GM12878 (cell line): ENCODE data around the gene CCNT2. TPM values are rescaled to one million over a fixed set of nuclear protein-coding genes. Genes with fewer than 3 reads are reported as not detected.

Experiments
- ATAC-seq: fragments of 200-7000 bp; cut with Tn5 transposase; 3 replicates; pipeline ENCODE4 v1.9.1; 2020; ENCODE audit warnings: mild to moderate bottlenecking, moderate library complexity
- BruUV-seq: library from RNA; stranded (reverse); fragments of 400-500 nt; replicated peaks from 2 replicates; lab custom pipeline; 2021; lab: Mats Ljungman, UMichigan
- CTCF ChIA-PET: fragments of 300-600 bp; sonication (Branson Sonifier 250); formaldehyde crosslinking; extraction: SDS; loops from one replicate; lab custom pipeline; 2021; ENCODE audit warnings: inconsistent platforms; lab: Yijun Ruan, JAX
- POLR2A ChIA-PET: fragments of 350-600 bp; formaldehyde crosslinking; extraction: SDS; loops from one replicate; lab custom pipeline; 2021; ENCODE audit warnings: inconsistent platforms; lab: Charles Lee
- RAD21 ChIA-PET: fragments of 300-600 bp; sonication (Branson Sonifier 250); formaldehyde crosslinking; loops from one replicate; lab custom pipeline; 2023; ENCODE audit warnings: antibody characterized with exemption; ENCODE audit not compliant: unreplicated experiment; lab: Charles Lee
- SMC1A ChIA-PET: fragments of 300-600 bp; sonication (Branson Sonifier 250); formaldehyde crosslinking; loops from one replicate; lab custom pipeline; 2023; ENCODE audit not compliant: unreplicated experiment, uncharacterized antibody; lab: Charles Lee
- DNase-seq: peaks from one replicate; pipeline ENCODE4 v3.0.0-alpha.2; 2011; ENCODE audit warnings: low read depth, low spot score
- FAIRE-seq: peaks from 3 replicates; lab custom pipeline; 2011; peaks lifted over from hg19 to GRCh38; lab: Jason Lieb, UNC
- H2AFZ ChIP-seq: 2 replicates; pipeline ENCODE4 v1.6.0; 2011; ENCODE audit warnings: low read depth, low read length, control low read depth; ENCODE audit not compliant: control insufficient read depth
- H3K27ac ChIP-seq: 2 replicates; pipeline ENCODE4 v1.5.1; 2011; ENCODE audit warnings: control low read depth; ENCODE audit not compliant: control insufficient read depth, insufficient read depth
- H3K27me3 ChIP-seq, 2 experiments: replicated peaks in 1 of 2; 2 replicates each; pipeline versions ENCODE4 v1.6.0 to v1.6.1; 2011; ENCODE audit warnings: low read length in 1 of 2; ENCODE audit not compliant: control insufficient read depth in 2 of 2, insufficient read depth in 2 of 2
- H3K36me3 ChIP-seq, 2 experiments: 2 replicates each; pipeline ENCODE4 v1.5.1; 2011; ENCODE audit warnings: low read length in 1 of 2; ENCODE audit not compliant: control insufficient read depth in 2 of 2, insufficient read depth in 2 of 2
- H3K4me1 ChIP-seq: 2 replicates; pipeline ENCODE4 v1.6.1; 2011; ENCODE audit warnings: mild to moderate bottlenecking, low read length, moderate library complexity, mixed read lengths; ENCODE audit not compliant: control insufficient read depth, insufficient read depth
- H3K4me2 ChIP-seq: 2 replicates; pipeline ENCODE4 v1.6.0; 2011; ENCODE audit warnings: control low read depth; ENCODE audit not compliant: control insufficient read depth, insufficient read depth
- H3K4me3 ChIP-seq: fragments of 200-600 bp; sonication (generic); 2 replicates; pipeline ENCODE4 v1.5.1; 2016
- H3K79me2 ChIP-seq: 2 replicates; pipeline ENCODE4 v1.6.0; 2011; ENCODE audit warnings: low read length; ENCODE audit not compliant: control insufficient read depth, insufficient read depth
- H3K9ac ChIP-seq: 2 replicates; pipeline ENCODE4 v1.8.0; 2011; ENCODE audit warnings: low read length, control low read depth, mixed read lengths; ENCODE audit not compliant: control insufficient read depth, insufficient read depth
- H3K9me3 ChIP-seq: replicated peaks from 3 replicates; pipeline ENCODE4 v1.5.1; 2011; ENCODE audit warnings: mild to moderate bottlenecking, low read length; ENCODE audit not compliant: control insufficient read depth, insufficient read depth
- H4K20me1 ChIP-seq: 2 replicates; pipeline ENCODE4 v1.6.0; 2011; ENCODE audit not compliant: control insufficient read depth, insufficient read depth
- CBFB ChIP-seq: IDR thresholded peaks from 2 replicates; pipeline ENCODE4 v1.6.1; 2016; ENCODE audit warnings: antibody characterized with exemption, low read depth
- GATAD2B ChIP-seq: fragments of 450-650 bp; conservative IDR thresholded peaks from 2 replicates; pipeline ENCODE4 v1.6.1; 2017; ENCODE audit warnings: low read depth, mild to moderate bottlenecking, moderate library complexity
- HSF1 ChIP-seq: fragments of 150-350 bp; IDR thresholded peaks from 2 replicates; pipeline ENCODE4 v1.6.1; 2014; ENCODE audit warnings: mild to moderate bottlenecking, low read depth, low read length
- KAT2A ChIP-seq: conservative IDR thresholded peaks from 2 replicates; pipeline ENCODE4 v1.6.1; 2011; ENCODE audit warnings: low read depth, low read length; ENCODE audit not compliant: control insufficient read depth
- NFYB ChIP-seq: IDR thresholded peaks from 2 replicates; pipeline ENCODE4 v1.6.1; 2011; ENCODE audit warnings: low read depth, mild to moderate bottlenecking, low read length, improper control_type of control experiment, moderate library complexity; ENCODE audit not compliant: insufficient read depth
- SMAD1 ChIP-seq: fragments of 450-650 bp; IDR thresholded peaks from 2 replicates; pipeline ENCODE4 v1.6.1; 2018; ENCODE audit warnings: mild to moderate bottlenecking, low read depth; ENCODE audit not compliant: partially characterized antibody
- ZSCAN29 ChIP-seq: fragments of 450-650 bp; IDR thresholded peaks from 2 replicates; pipeline ENCODE4 v1.6.1; 2017; ENCODE audit warnings: mild to moderate bottlenecking, moderate library complexity
- WGBS: methylation state at CpG from one replicate; pipeline ENCODE4 v1.1.6; 2016; ENCODE audit warnings: low lambda C conversion rate; ENCODE audit not compliant: insufficient replicate concordance, insufficient coverage; ENCODE audit errors: missing lambda C conversion rate; 5-methylcytosine and 5-hydroxymethylcytosine counted together
- in situ Hi-C: fragments of 300-500 bp; cut with MboI; formaldehyde crosslinking; loops from 9 replicates; pipeline ENCODE4 v1.14.3; 2018; ENCODE audit warnings: mixed read lengths
- intact Hi-C: fragments of 100-400 bp; cut with micrococcal nuclease; formaldehyde crosslinking; loops from one replicate; pipeline ENCODE4 v1.14.2; 2022; ENCODE audit not compliant: unreplicated experiment
- polyA plus RNA-seq, 11 experiments: library from polyadenylated mRNA; depleted of rRNA in 4 of 11; unstranded in 6 of 11; stranded (reverse) in 5 of 11; fragments of >200 nt; fragmentation: Nextera tagmentation in 4 of 11; fragmentation: Illumina TruSeq in 1 of 11; extraction: Ambion mirVana in 4 of 11; extraction: Trizol in 1 of 11; gene quantifications; 1 replicate in 1 of 11; 2 replicates in 10 of 11; pipeline versions ENCODE4 v1.2.1 to v1.2.3, GENCODE V29; 2011 to 2016; ENCODE audit warnings: inconsistent platforms in 2 of 11, missing spikeins in 2 of 11, low read depth in 1 of 11
- total RNA-seq, 4 experiments: library from RNA; depleted of rRNA in 3 of 4; stranded (reverse); fragments of >200 nt in 3 of 4; fragmentation: Illumina TruSeq in 1 of 4; extraction: Trizol in 1 of 4; gene quantifications; 2 replicates each; pipeline versions ENCODE4 v1.2.1 to v1.2.3, GENCODE V29; 2013 to 2021
- TF ChIP-seq, protein P1 (sequence below): fragments of 450-650 bp; IDR thresholded peaks from 2 replicates; pipeline ENCODE4 v1.6.1; 2017; ENCODE audit warnings: mild to moderate bottlenecking

Gene CCNT2
- total and polyA plus RNA-seq, 10 of the 15 experiments (the other 5 are each of a cell fraction or from before 2014, with no cell fraction given): 6.0 to 25.6 (median 20.0) TPM

- Histone ChIP-seq H3K27me3 (no peaks in the 10 kb centered on the region), H4K20me1 (no peaks in the 10 kb centered on the region), H3K27ac (no peak overlapping the region), H3K9me3 (peaks cover 17% of the 10 kb centered on the region), H2AFZ (no peak overlapping the region), H3K36me3 (no peaks in the 10 kb centered on the region), H3K4me1 (no peaks in the 10 kb centered on the region), H3K4me3 (no peak overlapping the region), H3K9ac (no peak overlapping the region), H3K4me2 (no peak overlapping the region), H3K79me2 (no peaks in the 10 kb centered on the region)
- DNase-seq (no peak), ATAC-seq (no peak), FAIRE-seq (no peak)
- POLR2A ChIA-PET: interaction anchor here (0.7 kb wide), 1 partner anchor 9 kb away, joined by 5 read pairs; no protein-coding TSS in a partner anchor
- no TSS peak for BruUV-seq
- in situ Hi-C loops (loop anchor here (25.0 kb wide), 1 partner anchor 1408 kb away; no protein-coding TSS in a partner anchor), intact Hi-C loops (no loop called here)
- RAD21 ChIA-PET: no interaction called here
- WGBS: 62% methylated on average over 4 of the region's 4 CpGs
- TF ChIP-seq GATAD2B (no peak), SMAD1 (no peak), CBFB (no peak), NFYB (no peak), HSF1 (no peak), KAT2A (no peak), ZSCAN29 (no peak)
- TF ChIP-seq, protein P1, sequence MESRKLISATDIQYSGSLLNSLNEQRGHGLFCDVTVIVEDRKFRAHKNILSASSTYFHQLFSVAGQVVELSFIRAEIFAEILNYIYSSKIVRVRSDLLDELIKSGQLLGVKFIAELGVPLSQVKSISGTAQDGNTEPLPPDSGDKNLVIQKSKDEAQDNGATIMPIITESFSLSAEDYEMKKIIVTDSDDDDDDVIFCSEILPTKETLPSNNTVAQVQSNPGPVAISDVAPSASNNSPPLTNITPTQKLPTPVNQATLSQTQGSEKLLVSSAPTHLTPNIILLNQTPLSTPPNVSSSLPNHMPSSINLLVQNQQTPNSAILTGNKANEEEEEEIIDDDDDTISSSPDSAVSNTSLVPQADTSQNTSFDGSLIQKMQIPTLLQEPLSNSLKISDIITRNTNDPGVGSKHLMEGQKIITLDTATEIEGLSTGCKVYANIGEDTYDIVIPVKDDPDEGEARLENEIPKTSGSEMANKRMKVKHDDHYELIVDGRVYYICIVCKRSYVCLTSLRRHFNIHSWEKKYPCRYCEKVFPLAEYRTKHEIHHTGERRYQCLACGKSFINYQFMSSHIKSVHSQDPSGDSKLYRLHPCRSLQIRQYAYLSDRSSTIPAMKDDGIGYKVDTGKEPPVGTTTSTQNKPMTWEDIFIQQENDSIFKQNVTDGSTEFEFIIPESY: no peak
- SMC1A ChIA-PET: interaction anchor here (0.6 to 1.8 kb wide), 3 partner anchors 10 to 801 kb away, joined by 3 to 7 read pairs (median 3); no protein-coding TSS in a partner anchor
- CTCF ChIA-PET: interaction anchor here (0.6 to 2.3 kb wide), 3 partner anchors 10 to 78 kb away, joined by 3 to 15 read pairs (median 5); no protein-coding TSS in a partner anchor
Observed at GRCh38 chr2:134979221-134979620, 60.6 kb downstream of the CCNT2 start.
